Spleen (tissue), 7 donors: ENCODE results near the gene DPYD.

Experiments
- POLR2AphosphoS5 ChIP-seq, 3 donors: sonication (generic); formaldehyde crosslinking; IDR thresholded peaks; one replicate each; pipeline ENCODE4 v1.5.1; 2017; ENCODE audit warnings: antibody characterized with exemption in 3 of 3
- TF ChIP-seq, protein P1 (sequence below), 11 experiments: fragments of 200-600 bp in 7 of 11; fragments of 450-650 bp in 4 of 11; sonication (generic) in 4 of 11; IDR thresholded peaks in 8 of 11; conservative IDR thresholded peaks in 3 of 11; 1 replicate in 7 of 11; 2 replicates in 4 of 11; pipeline versions ENCODE4 v1.4.0 to v1.8.0; 2016 to 2021; ENCODE audit warnings: antibody characterized with exemption in 11 of 11, inconsistent platforms in 4 of 11, mild to moderate bottlenecking in 1 of 11
- donor health status: DM: no; HTN: no; CAD: no; lungs with moderate emphysema.
- donor health status: DM: no; HTN: no; CAD: no.
- donor health status: DM: no; HTN: no; CAD: no.

DNA sequence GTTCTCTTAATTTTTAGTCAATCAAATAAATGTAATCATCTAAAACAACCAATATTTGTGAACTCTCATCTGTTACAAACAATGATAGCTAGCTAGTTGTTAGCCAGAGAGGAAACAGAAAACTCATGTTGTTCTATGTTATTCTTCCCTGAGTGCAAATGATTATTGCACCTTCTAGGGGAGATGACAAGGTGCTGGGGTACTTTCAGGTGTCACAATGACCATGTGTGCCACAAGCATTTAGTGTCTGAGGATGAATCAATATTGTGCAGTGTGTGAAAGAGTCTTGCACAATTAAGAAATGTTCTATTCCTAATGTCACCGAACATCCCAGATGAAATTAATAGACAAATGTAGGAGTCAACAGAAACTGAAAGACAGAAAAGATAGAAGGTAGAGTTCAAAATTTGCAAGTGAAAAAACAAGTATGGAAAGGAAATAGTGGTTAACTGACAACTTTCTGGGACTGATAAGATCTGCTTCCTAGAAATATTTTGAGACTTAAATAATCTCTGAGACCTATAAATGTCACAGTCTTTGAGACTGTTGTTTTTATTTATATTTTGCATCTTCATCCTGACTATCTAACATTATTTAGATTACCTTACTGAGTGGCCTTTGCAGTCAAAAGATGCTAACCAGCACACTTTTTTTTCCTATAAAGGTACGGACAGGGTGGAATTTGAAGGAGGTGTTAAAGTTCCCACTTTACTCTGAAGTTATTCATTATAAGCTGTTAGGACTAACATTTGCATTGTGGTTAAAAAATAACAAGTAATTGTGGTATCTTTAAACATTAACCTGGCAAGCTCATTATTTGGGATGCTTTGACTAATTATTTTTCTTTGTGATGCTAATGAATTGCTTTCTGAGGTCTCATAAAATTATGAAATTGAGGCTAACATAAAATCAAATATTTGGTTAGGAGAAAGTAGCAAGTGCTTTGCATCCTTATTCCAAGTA lies 21.6 kb upstream of the DPYD start:
- TF ChIP-seq, protein P1, sequence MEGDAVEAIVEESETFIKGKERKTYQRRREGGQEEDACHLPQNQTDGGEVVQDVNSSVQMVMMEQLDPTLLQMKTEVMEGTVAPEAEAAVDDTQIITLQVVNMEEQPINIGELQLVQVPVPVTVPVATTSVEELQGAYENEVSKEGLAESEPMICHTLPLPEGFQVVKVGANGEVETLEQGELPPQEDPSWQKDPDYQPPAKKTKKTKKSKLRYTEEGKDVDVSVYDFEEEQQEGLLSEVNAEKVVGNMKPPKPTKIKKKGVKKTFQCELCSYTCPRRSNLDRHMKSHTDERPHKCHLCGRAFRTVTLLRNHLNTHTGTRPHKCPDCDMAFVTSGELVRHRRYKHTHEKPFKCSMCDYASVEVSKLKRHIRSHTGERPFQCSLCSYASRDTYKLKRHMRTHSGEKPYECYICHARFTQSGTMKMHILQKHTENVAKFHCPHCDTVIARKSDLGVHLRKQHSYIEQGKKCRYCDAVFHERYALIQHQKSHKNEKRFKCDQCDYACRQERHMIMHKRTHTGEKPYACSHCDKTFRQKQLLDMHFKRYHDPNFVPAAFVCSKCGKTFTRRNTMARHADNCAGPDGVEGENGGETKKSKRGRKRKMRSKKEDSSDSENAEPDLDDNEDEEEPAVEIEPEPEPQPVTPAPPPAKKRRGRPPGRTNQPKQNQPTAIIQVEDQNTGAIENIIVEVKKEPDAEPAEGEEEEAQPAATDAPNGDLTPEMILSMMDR (IDR thresholded peaks at IDR 0.05 in 8 of 11, conservative IDR thresholded peaks at IDR 0.05 in 3 of 11): no peak
- TF ChIP-seq POLR2AphosphoS5 (IDR thresholded peaks at IDR 0.05): no peak
